ENCODE data around the gene DIP2A. TPM values are rescaled to one million over a fixed set of nuclear protein-coding genes. Genes with fewer than 3 reads are reported as not detected.
"Not testable (repeated sequence)": the region's sequence is repeated elsewhere in the genome, so short reads cannot be mapped to it uniquely, and the experiment has no call there.

Gene DIP2A
- total RNA-seq, 1 experiment from 2014 or later, result 16.4 TPM

GRCh38 chr21:46424621-46425020 lies 34.1 kb upstream of the DIP2A start:
- no peak for DNase-seq (ENCODE audit: low read depth)

GRCh38 chr21:46425041-46425440 lies 33.6 kb upstream of the DIP2A start:
- DNase-seq (ENCODE audit: low read depth), result no peak

DNA sequence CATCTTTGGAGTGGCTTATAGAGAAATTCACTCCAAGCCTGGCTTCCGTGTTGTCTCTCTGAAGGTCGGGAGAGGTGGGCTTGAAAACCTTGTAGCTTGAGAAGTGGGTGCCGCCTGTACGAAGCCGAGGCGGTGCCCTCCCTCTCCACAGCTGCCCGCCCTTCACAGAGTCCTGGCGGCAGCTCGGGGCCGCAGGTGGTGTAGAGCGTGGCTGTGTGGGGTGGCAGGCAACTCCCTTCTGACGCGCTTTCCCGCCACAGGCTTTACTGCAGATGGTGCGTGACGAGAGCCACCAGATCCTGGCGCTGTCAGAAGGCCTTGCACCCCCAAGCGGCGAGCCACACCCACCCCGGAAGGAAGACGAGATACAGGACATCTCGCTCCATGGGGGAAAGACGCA lies 33.1 kb upstream of the DIP2A start:
- no peak for DNase-seq (ENCODE audit: low read depth)

DNA sequence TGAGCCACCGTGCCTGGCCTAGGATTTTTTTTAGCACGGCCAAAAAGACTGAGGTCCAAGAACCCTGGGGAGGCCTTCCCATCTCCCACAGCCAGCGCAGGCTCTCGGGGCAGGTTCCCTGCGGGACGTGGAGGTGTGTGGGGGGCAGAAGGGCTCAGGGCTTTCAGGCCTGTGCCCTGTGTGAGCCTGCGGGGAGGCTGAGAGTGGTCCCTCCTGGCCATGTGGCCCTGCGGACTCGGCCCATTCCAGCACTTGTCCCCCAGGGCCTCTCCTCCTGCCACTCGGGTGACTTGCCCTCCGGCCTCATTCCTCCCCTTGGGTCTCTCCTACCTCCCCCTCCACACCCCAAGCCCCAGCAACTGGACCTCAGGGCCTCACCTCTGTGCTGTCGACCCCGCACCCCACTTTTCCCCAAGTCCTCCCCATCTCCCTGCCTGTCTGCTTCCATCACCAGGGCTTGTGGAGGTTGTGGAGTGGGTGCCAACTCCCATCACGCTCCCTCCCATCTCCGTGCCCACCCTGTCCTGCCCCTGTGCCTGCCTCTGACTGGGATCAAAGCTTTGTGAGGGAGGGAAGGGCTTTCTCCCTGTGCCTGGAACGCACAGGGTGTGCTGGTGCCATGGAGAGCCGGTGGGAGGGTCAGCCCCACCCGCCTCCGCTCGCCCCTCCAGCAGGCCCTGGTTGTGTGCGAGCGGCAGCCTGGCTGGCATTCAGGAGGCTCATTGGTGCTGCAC lies 32.2 kb upstream of the DIP2A start:
- DNase-seq (ENCODE audit: low read depth), result no peak

DNA sequence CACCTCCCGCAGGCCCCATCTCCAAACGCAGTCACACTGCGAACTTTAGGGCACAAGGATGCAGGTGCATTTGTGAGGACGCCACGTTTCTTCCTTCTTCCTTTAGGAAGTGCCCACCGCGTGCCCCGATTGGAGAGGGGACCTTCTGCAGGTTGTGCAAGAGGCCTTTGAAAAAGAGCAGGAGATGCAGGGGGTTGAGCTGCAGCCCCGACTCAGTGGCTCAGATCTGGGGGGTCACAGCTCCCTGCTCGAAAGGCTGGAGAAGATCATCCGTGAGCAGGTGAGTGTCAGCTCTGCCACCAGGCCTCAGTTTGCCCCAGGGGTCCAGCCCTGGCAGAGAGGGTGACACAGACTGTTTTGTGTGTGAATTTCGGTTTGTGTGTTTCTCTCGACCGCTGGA lies 31.2 kb upstream of the DIP2A start:
- DNase-seq (ENCODE audit: low read depth), result no peak

GRCh38 chr21:46428286-46428685 lies 30.4 kb upstream of the DIP2A start:
- DNase-seq (ENCODE audit: low read depth), result no peak

DNA sequence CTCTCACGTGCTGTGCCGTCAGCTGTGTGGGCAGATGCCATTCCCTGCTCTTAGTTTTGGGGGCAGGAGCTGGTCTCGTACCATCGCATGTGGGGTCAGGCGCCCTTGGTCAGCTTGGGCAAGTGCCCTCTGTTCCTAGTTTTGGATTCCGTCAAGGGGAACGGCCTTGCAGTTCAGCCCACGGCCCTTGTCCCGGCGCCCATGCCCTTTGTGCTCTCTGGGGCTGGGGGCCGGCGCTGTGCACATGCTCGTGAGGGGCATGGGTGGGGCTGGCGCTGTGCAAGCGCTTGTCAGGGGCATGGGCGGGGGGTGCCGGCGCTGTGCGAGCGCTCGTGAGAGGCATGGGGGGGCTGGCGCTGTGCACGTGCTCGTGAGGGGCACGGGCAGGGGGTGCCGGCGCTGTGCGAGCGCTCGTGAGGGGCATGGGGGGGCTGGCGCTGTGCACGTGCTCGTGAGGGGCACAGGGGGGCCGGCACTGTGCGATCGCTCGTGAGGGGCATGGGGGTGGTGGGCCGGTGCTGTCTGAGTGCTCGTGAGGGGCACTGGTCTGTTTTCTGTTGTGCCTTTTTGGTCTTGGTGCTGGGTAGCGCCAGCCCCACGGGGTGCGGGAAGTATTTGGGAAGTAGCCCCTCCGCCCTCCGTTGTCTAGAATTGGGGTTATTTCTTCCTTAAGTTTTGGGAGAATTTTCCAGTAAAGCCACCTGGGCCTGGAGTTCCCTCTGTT lies 29.5 kb upstream of the DIP2A start:
- no peak for DNase-seq (ENCODE audit: low read depth)

- DNase-seq (ENCODE audit: low read depth), result no peak
Observed at GRCh38 chr21:46429754-46430681, 28.7 kb upstream of the DIP2A start.

GRCh38 chr21:46431448-46431847 lies 27.2 kb upstream of the DIP2A start:
- no peak for DNase-seq (ENCODE audit: low read depth)

DNA sequence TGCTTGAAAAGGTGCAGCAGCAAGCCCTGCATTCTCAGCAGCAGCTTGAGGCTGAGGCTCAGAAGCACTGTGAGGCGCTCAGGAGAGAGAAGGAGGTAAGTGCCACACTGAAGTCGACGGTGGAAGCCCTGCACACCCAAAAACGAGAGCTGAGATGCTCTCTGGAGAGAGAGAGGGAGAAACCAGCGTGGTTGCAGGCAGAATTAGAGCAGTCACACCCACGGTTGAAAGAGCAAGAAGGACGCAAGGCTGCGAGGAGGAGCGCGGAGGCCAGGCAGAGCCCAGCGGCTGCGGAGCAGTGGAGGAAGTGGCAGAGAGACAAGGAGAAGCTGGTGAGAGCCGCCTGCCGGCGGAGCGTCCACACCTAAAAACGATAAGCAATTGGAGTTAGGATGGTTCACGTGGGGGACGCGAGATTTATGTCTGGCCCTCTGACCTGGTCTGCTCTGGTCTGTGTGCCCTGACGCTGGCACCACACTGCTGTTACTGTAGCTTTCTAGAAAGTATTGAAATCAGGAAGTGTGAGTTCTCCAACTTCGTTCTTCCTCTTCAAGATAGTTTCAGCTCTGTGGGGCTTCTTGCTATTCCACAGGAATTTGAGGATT lies 26.7 kb upstream of the DIP2A start:
- DNase-seq (ENCODE audit: low read depth), result no peak

- not testable (repeated sequence) for DNase-seq (ENCODE audit: low read depth)
Observed at GRCh38 chr21:46433116-46433515, 25.6 kb upstream of the DIP2A start.

DNA sequence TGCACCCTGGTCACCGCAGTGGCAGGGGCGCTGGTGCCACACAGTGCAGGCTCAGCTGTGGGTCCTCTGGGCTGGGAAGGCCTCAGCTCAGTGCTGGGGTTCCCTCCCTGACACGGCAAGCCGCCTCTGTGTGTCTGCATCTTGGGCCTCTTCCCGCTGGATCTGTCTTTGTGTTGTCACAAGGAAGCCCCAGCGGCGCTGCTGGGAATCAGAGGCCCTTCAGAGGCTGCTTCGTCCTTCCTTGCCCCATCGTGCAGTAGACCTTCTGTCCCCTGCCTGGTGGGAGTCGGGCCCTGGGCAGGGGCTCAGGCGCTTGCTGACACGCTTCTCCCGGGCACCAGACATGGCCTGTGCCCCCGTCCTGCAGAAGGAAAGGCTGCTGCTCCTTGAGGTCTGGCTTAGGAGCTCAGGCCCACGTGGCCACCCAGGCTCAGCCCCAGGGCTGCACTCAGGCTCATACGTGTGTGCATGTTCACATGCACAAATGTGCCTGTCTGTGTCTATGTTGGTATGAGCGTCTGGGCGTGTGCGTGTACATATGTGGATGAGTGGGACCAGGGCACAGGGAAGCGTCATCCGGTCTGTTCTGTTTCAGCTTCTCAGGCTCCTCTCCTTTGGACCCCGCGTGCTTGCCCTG lies 24.3 kb upstream of the DIP2A start:
- DNase-seq (ENCODE audit: low read depth), result no peak

GRCh38 chr21:46435786-46436227 lies 22.9 kb upstream of the DIP2A start:
- no peak for DNase-seq (ENCODE audit: low read depth)

DNA sequence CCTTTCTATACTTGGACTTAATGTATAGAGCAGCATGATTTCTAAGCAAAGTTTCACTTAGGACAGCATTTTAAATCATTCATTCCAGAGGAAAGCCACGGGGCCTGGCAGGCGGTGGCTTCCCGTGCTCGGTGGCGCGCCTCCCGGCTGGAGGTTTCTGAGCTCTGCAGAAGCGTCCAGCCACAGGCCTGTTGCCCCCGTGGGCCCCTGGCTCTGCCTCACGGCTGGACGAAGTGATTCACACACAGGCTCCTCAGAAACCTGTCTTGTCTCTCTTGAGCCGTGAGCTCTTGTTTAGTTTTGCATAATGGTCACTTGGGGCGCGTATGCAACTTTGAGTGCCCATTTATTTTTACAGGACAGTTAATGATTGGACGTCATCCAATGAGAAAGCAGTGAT lies 22.1 kb upstream of the DIP2A start:
- DNase-seq (ENCODE audit: low read depth), result no peak

GRCh38 chr21:46437096-46437498 lies 21.6 kb upstream of the DIP2A start:
- no peak for DNase-seq (ENCODE audit: low read depth)

GRCh38 chr21:46437511-46437910 lies 21.2 kb upstream of the DIP2A start:
- no peak for DNase-seq (ENCODE audit: low read depth)

GRCh38 chr21:46438241-46438640 lies 20.4 kb upstream of the DIP2A start:
- DNase-seq (ENCODE audit: low read depth), result no peak

DNA sequence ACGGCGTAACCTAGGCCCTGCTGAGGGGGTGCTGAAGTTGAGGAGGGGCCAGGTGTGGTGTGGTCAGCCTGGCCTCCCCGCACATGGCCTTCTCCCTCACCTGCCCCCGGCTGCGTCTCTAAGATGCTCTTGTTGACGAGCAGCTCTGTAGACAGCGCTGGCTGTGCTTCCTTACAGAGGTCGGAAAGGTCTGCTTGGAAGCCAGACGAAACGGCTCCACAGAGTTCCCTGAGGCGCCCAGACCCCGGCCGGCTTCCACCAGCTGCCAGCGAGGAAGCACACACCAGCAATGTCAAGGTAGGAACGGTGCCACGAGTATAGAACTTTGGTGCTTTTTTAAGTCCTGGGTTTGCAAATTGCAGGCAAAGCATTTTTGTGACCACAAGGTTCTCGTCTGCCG lies 18.8 kb upstream of the DIP2A start:
- DNase-seq (ENCODE audit: low read depth), result no peak

GRCh38 chr21:46441331-46441730 lies 17.4 kb upstream of the DIP2A start:
- DNase-seq (ENCODE audit: low read depth), result no peak

- no peak for DNase-seq (ENCODE audit: low read depth)
Observed at GRCh38 chr21:46441961-46442498, 16.7 kb upstream of the DIP2A start.

GRCh38 chr21:46442938-46443337 lies 15.8 kb upstream of the DIP2A start:
- no peak for DNase-seq (ENCODE audit: low read depth)
